Activated CD4-positive, alpha-beta T cell treated with anti-CD3 and anti-CD28 coated beads for 36 hours (primary cell): Measurements from ENCODE around the gene RPL19. TPM values are rescaled to one million over a fixed set of nuclear protein-coding genes. Genes with fewer than 3 reads are reported as not detected.
A peak's percentile ranks its signal among the peaks of the same experiment; 100 is the strongest.

ENCODE experiments used
- ATAC-seq: fragments of 200-7000 bp; cut with Tn5 transposase; one replicate; pipeline ENCODE4 v1.10.0; 2021; ENCODE audit warnings: mild to moderate bottlenecking, moderate library complexity
- CTCF ChIA-PET: fragments of 350-600 bp; sonication (Branson Sonifier 250); formaldehyde crosslinking; loops from one replicate; lab custom pipeline; 2021; ENCODE audit warnings: antibody characterized with exemption; lab: Charles Lee
- POLR2A ChIA-PET: fragments of 350-600 bp; sonication (Branson Sonifier 250); formaldehyde crosslinking; loops from one replicate; lab custom pipeline; 2021; ENCODE audit warnings: antibody characterized with exemption, inconsistent platforms; lab: Charles Lee
- DNase-seq: peaks from one replicate; pipeline ENCODE4 v3.0.0-alpha.2; 2020
- H3K27ac Mint-ChIP-seq: one replicate; pipeline ENCODE4 v1.8.0; 2021; ENCODE audit warnings: mixed read lengths
- H3K27me3 Mint-ChIP-seq: one replicate; pipeline ENCODE4 v1.8.0; 2021; ENCODE audit warnings: mixed read lengths
- H3K36me3 Mint-ChIP-seq: one replicate; pipeline ENCODE4 v1.8.0; 2021; ENCODE audit warnings: low read depth, mixed read lengths
- H3K4me1 Mint-ChIP-seq: one replicate; pipeline ENCODE4 v1.8.0; 2021; ENCODE audit warnings: mixed read lengths
- H3K4me3 Mint-ChIP-seq: one replicate; pipeline ENCODE4 v1.8.0; 2021; ENCODE audit warnings: mild to moderate bottlenecking, moderate library complexity, mixed read lengths
- H3K9me3 Mint-ChIP-seq: one replicate; pipeline ENCODE4 v1.8.0; 2021; ENCODE audit warnings: low read depth, mixed read lengths
- intact Hi-C, 2 experiments: fragments of 100-400 bp; cut with DNase I in 1 of 2; cut with micrococcal nuclease in 1 of 2; formaldehyde crosslinking; loops; one replicate each; pipeline versions ENCODE4 v1.14.2 to v1.15.1; 2022 to 2024; cut with DNase I, micrococcal nuclease
- total RNA-seq, 2 experiments: library from RNA; stranded (reverse); gene quantifications; one replicate each; pipeline ENCODE4 v1.2.3, GENCODE V29; 2021

The RPL19 gene
- total RNA-seq, 2 experiments from 2014 or later, result 2,801 to 2,985 TPM

DNA sequence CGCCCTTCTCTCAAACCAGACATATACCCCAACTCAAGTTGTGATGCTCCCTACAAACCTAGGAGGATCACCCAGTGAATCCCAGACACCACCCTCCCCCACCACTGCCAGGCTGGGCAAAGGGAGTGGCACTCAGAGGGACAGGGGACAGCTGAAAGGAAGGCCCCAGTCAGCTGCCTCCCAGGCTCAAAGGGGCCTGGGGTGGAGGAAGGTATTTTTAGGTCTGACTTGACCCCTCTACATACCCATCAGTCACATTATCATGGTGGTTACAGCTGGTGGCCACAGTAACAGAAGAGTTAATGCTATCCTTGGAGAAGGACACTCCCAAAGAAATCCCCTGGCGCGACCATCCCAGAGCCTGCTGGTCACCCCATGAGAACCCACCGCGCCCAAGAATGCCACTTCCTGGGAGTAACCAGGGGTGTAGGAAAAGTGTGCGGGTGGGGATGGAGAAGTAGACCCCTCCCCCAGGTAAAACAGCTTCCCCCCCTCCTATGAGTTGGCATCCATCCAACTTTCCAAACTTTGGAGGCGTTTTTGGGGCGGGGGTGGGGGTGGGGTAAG lies 3.8 kb upstream of the RPL19 start:
- H3K9me3 Mint-ChIP-seq, result no peaks in the 10 kb centered on the region
- H3K27ac Mint-ChIP-seq, result peak overlapping the region; percentile 63
- H3K4me1 Mint-ChIP-seq, result peaks cover 27% of the 10 kb centered on the region
- CTCF ChIA-PET, result interaction anchor here (0.6 to 4.2 kb wide), 8 partner anchors 10 to 974 kb away, joined by 3 to 22 read pairs (median 4); no protein-coding TSS in a partner anchor
- peak overlapping the region; percentile 98 for H3K4me3 Mint-ChIP-seq
- intact Hi-C loops, result loop anchor here (2.0 to 5.0 kb wide), 3 partner anchors 44 to 324 kb away; partner anchors contain the start of genes LASP1 (in 1 of the 2) and PLXDC1 (in 1 of the 2)
- no peaks in the 10 kb centered on the region for H3K27me3 Mint-ChIP-seq
- POLR2A ChIA-PET, result no interaction called here
- ATAC-seq (no peak), DNase-seq (no peak)
- H3K36me3 Mint-ChIP-seq, result peaks cover 20% of the 10 kb centered on the region

DNA sequence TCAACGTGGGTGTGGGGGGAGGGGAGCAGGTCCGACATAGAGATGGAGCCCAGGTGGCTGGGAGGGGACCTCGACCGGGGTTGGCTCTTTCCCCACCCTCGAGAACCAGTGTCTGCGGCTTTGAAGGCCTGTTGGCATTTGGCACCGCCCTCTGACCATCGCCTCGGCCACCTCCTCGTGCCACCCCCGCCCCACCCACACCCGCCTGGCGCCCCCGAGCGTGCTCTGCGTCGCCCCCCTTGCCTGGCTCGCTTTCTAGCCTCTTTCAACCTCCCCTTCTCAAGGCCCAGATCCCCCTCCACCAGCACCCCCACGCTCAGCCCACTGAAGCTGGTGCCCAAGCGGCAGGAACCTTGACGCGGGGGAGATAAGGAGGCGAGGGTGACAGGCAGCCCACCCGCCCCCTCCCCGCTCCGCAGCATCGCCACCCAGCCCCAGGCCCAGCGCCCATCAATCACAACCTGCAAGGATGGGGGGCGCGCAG lies 3.2 kb upstream of the RPL19 start:
- ATAC-seq (no peak), DNase-seq (peak; percentile 30)
- H3K4me3 Mint-ChIP-seq, result peak overlapping the region; percentile 98
- ChIA-PET CTCF (interaction anchor here (1.0 to 4.2 kb wide), 4 partner anchors 22 to 39 kb away, joined by 3 to 22 read pairs (median 8); no protein-coding TSS in a partner anchor), POLR2A (interaction anchor here (0.6 kb wide), 1 partner anchor 32 kb away, joined by 3 read pairs; no protein-coding TSS in a partner anchor)
- H3K4me1 Mint-ChIP-seq, result peaks cover 30% of the 10 kb centered on the region
- intact Hi-C loops, result loop anchor here (1.0 to 5.0 kb wide), 4 partner anchors 45 to 398 kb away; partner anchors contain the start of genes LASP1 (in 1 of the 2), PIP4K2B (in 1 of the 2) and PLXDC1 (in 1 of the 2)
- peaks cover 26% of the 10 kb centered on the region for H3K36me3 Mint-ChIP-seq
- H3K27ac Mint-ChIP-seq, result peak overlapping the region; percentile 37
- H3K27me3 Mint-ChIP-seq, result no peaks in the 10 kb centered on the region
- no peaks in the 10 kb centered on the region for H3K9me3 Mint-ChIP-seq

DNA sequence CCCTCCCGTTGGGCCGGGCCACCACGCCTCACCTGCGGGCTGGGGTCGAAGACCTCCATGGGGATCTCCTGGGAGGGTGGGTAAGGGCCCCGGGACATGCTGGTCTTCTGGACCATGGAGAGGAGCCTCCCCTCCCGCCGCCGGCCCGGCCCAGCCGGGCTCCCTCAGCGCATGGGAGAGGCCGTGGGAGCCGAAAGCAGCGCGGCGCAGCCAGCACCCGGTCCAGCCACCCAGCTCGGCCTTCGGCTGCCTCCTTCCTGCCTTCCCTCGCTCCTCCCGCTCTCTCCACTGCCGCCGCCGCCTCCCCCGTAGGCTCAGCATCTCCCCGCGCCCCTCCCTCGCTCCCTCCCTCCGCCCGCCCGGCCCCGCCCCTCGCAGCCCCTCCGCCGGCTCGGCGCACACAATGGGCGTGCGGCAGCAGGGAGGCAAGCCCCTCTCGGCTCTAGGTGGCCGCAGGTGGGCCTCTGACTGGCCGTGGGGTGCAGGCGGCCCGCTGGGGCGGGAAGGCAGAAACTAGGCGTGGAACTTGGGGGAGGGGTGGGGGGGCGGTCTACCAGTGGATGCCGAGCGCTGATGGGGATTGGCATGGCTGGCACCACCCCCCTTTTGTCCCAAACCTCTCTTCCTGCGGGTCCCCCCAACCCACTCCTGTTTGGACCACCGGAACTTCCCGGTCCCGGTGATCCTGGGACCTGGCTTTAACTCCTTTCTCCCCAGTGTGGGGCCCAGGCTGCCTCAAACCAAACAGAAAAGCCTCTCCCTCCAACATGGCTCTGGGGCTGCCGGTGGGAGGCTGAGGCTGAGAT lies 2.5 kb upstream of the RPL19 start, which contains the start of gene CACNB1:
Gene CACNB1, minus strand, starts transcription at position 290 of the 806 bp plus-strand sequence. Its CDS starts 174 bp downstream, at position 116.
- ChIA-PET POLR2A (interaction anchor here (0.6 kb wide), 1 partner anchor 33 kb away, joined by 3 read pairs; no protein-coding TSS in a partner anchor), CTCF (interaction anchor here (1.3 to 4.2 kb wide), 2 partner anchors 34 to 44 kb away, joined by 5 to 22 read pairs; no protein-coding TSS in a partner anchor)
- ATAC-seq, result peak; percentile 67
- Mint-ChIP-seq H3K9me3 (no peaks in the 10 kb centered on the region), H3K27ac (peak within 1 kb of the TSS; percentile 100), H3K4me1 (peaks cover 37% of the 10 kb centered on the region), H3K27me3 (no peaks in the 10 kb centered on the region), H3K4me3 (peak within 1 kb of the TSS; percentile 98), H3K36me3 (peaks cover 29% of the 10 kb centered on the region)
- DNase-seq, result peak; percentile 86
- intact Hi-C loops, result loop anchor here (1.0 to 5.0 kb wide), 5 partner anchors 33 to 398 kb away; partner anchors contain the start of genes LASP1 (in 1 of the 2), PIP4K2B (in 1 of the 2) and PLXDC1 (in 1 of the 2)

DNA sequence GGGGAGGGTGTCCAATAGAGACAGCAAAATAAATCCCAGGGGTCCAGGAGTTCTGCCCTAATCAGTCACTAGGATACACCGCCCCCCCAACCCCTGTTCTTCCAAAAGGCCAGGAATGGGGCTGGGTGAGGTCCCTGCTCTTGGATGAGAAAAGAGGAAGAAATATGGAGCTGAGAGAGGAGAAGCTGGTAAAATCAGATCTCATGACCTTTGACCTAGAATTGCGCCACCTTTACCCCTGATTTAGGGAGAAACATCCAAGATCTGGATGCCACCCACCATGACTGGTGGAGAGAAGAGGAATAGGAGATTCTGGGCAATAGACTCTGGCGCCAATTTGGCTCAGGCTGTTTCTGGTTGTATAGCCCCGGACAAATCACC lies 1.9 kb upstream of the RPL19 start:
- Mint-ChIP-seq H3K27ac (peak overlapping the region; percentile 100), H3K27me3 (no peaks in the 10 kb centered on the region), H3K9me3 (no peaks in the 10 kb centered on the region), H3K4me3 (peak overlapping the region; percentile 98), H3K36me3 (peaks cover 33% of the 10 kb centered on the region), H3K4me1 (peaks cover 41% of the 10 kb centered on the region)
- DNase-seq, result no peak
- CTCF ChIA-PET, result interaction anchor here (0.7 to 4.2 kb wide), 3 partner anchors 34 to 44 kb away, joined by 3 to 22 read pairs (median 5); no protein-coding TSS in a partner anchor
- ATAC-seq, result no peak
- intact Hi-C loops, result loop anchor here (2.0 to 5.0 kb wide), 3 partner anchors 33 to 326 kb away; partner anchors contain the start of genes LASP1 (in 1 of the 2) and PLXDC1 (in 1 of the 2)
- POLR2A ChIA-PET, result no interaction called here

DNA sequence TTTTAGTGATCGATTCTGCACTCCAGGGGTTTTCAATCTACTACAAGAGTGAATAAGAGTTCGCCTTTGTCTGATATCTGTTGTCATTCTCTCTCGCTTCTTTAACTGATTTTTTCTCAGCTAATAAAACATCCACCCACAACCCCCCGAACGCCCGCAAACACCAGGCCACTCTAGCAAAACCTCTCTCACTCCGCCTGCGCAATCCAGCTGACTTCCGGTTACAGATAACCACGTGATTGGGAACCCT lies 338 bp upstream of the RPL19 start:
- intact Hi-C loops, result loop anchor here (1.0 to 10.0 kb wide), 10 partner anchors 35 to 498 kb away; partner anchors contain the start of genes CDK12 (in 2 of the 2), LASP1 (in 1 of the 2), PLXDC1 (in 1 of the 2) and PPP1R1B (in 1 of the 2)
- CTCF ChIA-PET, result interaction anchor here (0.6 to 4.2 kb wide), 18 partner anchors 10 to 970 kb away, joined by 3 to 22 read pairs (median 5); partner anchors contain the start of gene PLXDC1
- peaks cover 48% of the 10 kb centered on the region for H3K36me3 Mint-ChIP-seq
- H3K4me1 Mint-ChIP-seq, result peaks cover 51% of the 10 kb centered on the region
- peak overlapping the region; percentile 100 for H3K27ac Mint-ChIP-seq
- H3K9me3 Mint-ChIP-seq, result no peaks in the 10 kb centered on the region
- no peaks in the 10 kb centered on the region for H3K27me3 Mint-ChIP-seq
- peak; percentile 69 for ATAC-seq
- peak overlapping the region; percentile 98 for H3K4me3 Mint-ChIP-seq
- DNase-seq, result peak; percentile 95
- POLR2A ChIA-PET, result interaction anchor here (0.6 to 1.2 kb wide), 8 partner anchors 9 to 105 kb away, joined by 3 to 6 read pairs (median 4); no protein-coding TSS in a partner anchor

DNA sequence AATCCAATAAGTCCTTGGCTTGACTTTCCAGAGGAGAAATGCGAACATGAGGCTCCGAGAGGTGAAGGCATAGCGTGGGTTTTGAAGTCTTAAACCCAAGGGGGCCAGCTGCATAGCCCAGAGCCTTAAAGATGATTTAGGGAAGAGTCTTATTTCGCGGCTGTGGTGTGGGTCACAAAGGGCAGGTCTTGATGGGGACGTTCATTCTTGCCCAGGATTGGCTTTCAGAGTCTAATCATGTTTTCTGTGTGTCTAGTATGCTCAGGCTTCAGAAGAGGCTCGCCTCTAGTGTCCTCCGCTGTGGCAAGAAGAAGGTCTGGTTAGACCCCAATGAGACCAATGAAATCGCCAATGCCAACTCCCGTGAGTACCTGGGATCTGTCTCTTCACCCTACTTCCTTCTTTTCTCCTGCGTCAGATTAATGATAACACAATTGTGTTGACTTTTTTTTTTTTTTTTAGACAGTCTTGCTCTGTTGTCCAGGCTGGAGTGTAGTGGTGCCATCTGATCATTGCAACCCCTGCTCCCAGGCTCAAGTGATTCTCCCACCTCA lies 951 bp downstream of the RPL19 start:
- Mint-ChIP-seq H3K9me3 (no peaks in the 10 kb centered on the region), H3K27ac (peak overlapping the region; percentile 100), H3K4me3 (peak overlapping the region; percentile 98), H3K36me3 (peaks cover 53% of the 10 kb centered on the region), H3K4me1 (peaks cover 51% of the 10 kb centered on the region), H3K27me3 (no peaks in the 10 kb centered on the region)
- DNase-seq (no peak), ATAC-seq (no peak)
- intact Hi-C loops, result loop anchor here (1.0 to 10.0 kb wide), 7 partner anchors 47 to 500 kb away; partner anchors contain the start of genes CDK12 (in 2 of the 2), PPP1R1B (in 1 of the 2) and RPL23 (in 1 of the 2)
- ChIA-PET CTCF (interaction anchor here (0.8 to 1.7 kb wide), 3 partner anchors 41 to 218 kb away, joined by 3 to 4 read pairs (median 4); no protein-coding TSS in a partner anchor), POLR2A (no interaction called here)

DNA sequence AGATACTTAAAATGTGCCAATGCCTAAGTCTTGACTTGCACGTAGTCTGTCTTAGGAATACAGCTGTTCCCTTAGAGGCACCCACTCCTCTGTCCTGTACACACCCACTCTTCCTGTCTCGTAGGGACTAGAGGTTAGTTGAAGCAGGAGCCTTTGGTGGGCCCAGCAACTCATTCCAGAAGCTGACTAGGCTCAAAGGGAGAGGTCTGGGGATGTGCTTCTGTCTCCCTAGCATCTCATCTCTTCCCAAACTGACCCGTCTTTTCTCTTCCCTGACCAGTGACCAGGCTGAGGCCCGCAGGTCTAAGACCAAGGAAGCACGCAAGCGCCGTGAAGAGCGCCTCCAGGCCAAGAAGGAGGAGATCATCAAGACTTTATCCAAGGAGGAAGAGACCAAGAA lies 4.2 kb downstream of the RPL19 start:
- DNase-seq (no peak), ATAC-seq (no peak)
- Mint-ChIP-seq H3K36me3 (peaks cover 53% of the 10 kb centered on the region), H3K4me3 (no peak overlapping the region), H3K9me3 (no peaks in the 10 kb centered on the region), H3K27me3 (no peaks in the 10 kb centered on the region), H3K27ac (peak overlapping the region; percentile 37), H3K4me1 (peaks cover 58% of the 10 kb centered on the region)
- POLR2A ChIA-PET, result interaction anchor here (0.9 kb wide), 1 partner anchor 51 kb away, joined by 3 read pairs; no protein-coding TSS in a partner anchor
- CTCF ChIA-PET, result interaction anchor here (0.6 to 8.2 kb wide), 4 partner anchors 27 to 311 kb away, joined by 3 to 127 read pairs (median 4); no protein-coding TSS in a partner anchor
- intact Hi-C loops, result loop anchor here in 1 of 2 experiments (10.0 kb wide), 2 partner anchors 261 to 421 kb away; partner anchors contain the start of genes CDK12 and PPP1R1B

DNA sequence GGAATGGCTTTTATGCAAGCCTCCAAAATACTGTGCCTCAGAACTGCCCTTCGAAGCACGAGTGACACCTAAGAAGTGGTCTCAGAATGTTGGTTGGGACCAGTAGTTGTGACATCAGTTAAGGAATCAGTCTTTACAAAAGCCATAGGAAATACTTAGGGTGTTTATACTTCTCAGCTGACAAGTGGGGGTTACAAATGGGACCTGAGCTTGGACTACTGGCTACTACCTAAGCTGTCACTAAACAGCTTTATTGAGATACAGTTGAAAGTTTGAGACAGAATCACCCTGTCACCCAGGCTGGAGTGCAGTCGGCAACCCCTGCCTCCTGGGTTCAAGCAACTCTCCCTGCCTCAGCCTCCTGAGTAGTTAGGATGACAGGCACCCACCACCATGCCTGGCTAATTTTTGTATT lies 5.0 kb downstream of the RPL19 start:
- no peak for DNase-seq
- no peak for ATAC-seq
- Mint-ChIP-seq H3K27me3 (no peaks in the 10 kb centered on the region), H3K36me3 (peaks cover 48% of the 10 kb centered on the region), H3K4me1 (peaks cover 56% of the 10 kb centered on the region), H3K9me3 (no peaks in the 10 kb centered on the region), H3K4me3 (no peak overlapping the region), H3K27ac (peak overlapping the region; percentile 55)
- intact Hi-C loops, result loop anchor here (5.0 to 10.0 kb wide), 3 partner anchors 260 to 420 kb away; partner anchors contain the start of genes CDK12 (in 1 of the 2) and PPP1R1B (in 1 of the 2)
- CTCF ChIA-PET, result interaction anchor here (0.6 to 8.2 kb wide), 5 partner anchors 13 to 419 kb away, joined by 3 to 170 read pairs (median 4); no protein-coding TSS in a partner anchor
- POLR2A ChIA-PET, result interaction anchor here (0.6 to 2.4 kb wide), 2 partner anchors 33 to 68 kb away, joined by 3 to 10 read pairs; no protein-coding TSS in a partner anchor

DNA sequence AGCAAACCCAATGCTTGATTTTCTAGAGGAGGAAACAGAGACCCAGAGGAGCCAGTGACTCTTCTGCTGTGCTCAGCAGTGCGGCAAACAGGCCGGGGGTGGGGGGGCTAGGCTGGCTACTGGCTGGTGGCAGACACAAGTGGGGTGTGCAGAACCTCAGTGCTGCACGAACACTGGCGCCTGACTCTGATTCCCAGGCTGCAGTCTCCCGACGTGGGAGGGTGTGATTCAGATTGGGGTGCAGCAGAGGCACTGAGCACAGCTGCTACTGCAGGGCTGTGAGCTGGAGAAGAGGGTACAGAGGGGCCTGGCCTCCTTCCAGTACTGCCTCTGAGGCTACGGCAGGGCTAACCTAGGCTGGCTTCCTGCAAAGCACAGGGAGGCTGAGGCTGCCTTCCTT lies 8.1 kb downstream of the RPL19 start:
- ATAC-seq, result peak; percentile 37
- intact Hi-C loops, result loop anchor here (5.0 to 10.0 kb wide), 3 partner anchors 257 to 417 kb away; partner anchors contain the start of genes CDK12 (in 1 of the 2) and PPP1R1B (in 1 of the 2)
- POLR2A ChIA-PET, result interaction anchor here (0.6 to 0.8 kb wide), 2 partner anchors 8 to 177 kb away, joined by 4 to 7 read pairs; partner anchors contain the start of gene RPL19
- H3K4me1 Mint-ChIP-seq, result peaks cover 42% of the 10 kb centered on the region
- peak; percentile 57 for DNase-seq
- no peak overlapping the region for H3K4me3 Mint-ChIP-seq
- no peaks in the 10 kb centered on the region for H3K9me3 Mint-ChIP-seq
- H3K27me3 Mint-ChIP-seq, result no peaks in the 10 kb centered on the region
- CTCF ChIA-PET, result interaction anchor here (0.7 to 8.2 kb wide), 7 partner anchors 8 to 862 kb away, joined by 3 to 170 read pairs (median 17); partner anchors contain the start of genes RPL19 and STAC2
- peaks cover 20% of the 10 kb centered on the region for H3K36me3 Mint-ChIP-seq
- peak overlapping the region; percentile 31 for H3K27ac Mint-ChIP-seq
